Measurements from ENCODE around the gene SDK2.

SDK2 gene

DNA sequence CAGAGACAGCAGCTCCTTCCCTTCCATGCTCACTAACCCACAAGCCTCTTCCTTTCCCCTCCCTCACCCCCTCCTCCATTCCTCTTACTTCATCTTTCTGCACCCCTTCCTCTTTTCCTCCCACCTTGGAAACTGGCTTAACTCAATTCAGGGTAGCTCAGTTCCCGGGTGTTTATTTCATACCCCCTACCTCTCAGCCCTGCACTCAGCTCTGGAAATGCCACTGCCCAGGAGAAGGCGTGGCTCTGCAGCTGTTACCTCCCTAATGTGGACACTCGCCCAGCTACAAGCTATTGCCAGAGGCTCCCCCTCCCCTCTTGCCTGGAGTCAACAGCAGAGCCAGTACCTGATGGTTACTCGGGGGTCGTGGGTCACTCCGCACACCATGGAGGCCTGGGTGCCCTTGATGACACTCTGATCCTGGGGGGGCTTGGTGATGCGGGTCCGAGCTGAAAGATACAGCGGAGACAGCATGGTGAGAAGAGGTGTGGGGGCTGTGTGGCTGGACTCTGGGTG is 214.0 kb downstream of the SDK2 start:
- DNase-seq = no peak
- in situ Hi-C loops (cut with HindIII; ENCODE audit: low pct_ligation_motif_present, low pct_unique_long_range_greater_than_20kb, low sequenced_read_pairs) = no loop called here

DNA sequence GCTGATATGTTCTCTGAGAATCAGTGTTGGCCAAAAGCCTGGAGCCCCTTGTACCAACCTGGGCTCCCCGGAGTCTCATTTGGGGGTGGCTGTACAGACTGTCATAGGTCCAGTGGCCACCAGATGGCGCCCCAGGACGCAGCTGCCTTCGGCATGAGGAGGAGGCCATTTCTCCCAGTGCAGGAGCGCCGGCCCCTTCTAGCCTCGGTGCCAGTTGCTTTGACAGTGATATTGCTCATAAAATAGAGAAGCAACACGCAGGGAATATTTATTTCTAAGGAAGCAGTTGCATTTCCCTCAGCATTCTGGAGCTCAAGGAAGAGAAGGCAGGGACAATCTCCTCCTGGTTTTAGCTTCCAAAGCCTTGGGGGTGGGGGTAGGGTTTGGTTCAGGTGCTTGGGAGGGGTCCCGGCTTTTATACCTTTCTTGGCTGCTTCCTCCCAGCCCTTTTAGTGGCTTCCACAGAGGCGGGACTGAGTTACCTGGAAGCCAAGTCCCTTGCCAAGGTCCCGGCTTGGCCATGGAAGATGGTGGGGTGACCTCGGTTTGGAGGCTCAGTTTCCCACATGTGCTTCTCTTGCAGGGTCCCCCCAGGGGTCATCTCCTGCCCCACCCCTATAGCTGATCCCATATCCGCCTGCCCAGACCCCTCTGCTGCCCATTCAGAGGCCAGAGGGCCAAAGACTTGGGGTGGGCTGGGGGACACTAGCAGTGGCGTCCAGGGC is 214.6 kb downstream of the SDK2 start:
- peak; percentile 78 for DNase-seq
- in situ Hi-C loops (cut with HindIII; ENCODE audit: low pct_ligation_motif_present, low pct_unique_long_range_greater_than_20kb, low sequenced_read_pairs) = no loop called here

DNA sequence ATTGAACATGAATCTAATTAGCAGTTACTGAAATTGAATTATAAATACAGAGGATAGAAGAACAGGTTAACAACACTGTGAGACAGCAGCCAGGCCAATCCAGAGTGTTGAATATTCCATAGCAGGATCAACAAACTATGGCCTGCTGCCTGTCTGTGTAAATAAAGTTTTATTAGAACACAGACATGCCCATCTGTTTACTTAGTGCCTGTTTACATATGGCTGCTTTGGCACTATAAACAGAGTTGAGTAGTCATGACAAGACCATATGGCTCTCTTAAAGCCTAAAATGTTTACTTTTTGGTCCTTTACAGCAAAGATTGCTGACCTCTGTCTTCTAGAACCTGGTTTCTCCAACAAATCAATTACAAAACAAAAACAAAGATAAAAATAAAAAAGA is 217.0 kb downstream of the SDK2 start:
- in situ Hi-C loops (cut with HindIII; ENCODE audit: low pct_ligation_motif_present, low pct_unique_long_range_greater_than_20kb, low sequenced_read_pairs) = no loop called here
- no peak for DNase-seq

DNA sequence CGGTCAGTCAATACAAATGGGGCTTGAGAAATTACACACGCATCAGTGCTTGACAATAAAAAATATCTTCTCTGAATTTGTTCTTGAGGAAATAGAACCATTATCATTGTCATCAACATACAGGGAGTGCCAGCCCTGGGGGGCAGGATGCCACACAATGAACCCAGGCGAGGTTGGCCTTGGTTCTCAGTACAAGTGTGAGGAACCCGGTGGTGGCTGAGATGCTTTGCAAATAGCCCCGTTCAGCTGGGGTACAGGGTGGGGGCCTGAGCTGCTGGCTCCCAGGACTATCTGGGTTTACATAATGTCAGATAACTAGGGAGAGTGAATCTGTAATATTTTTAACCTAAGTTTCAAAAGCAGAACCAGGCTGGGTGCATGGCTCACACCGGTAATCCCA is 219.7 kb downstream of the SDK2 start:
- in situ Hi-C loops (cut with HindIII; ENCODE audit: low pct_ligation_motif_present, low pct_unique_long_range_greater_than_20kb, low sequenced_read_pairs) = no loop called here
- no peak for DNase-seq

DNA sequence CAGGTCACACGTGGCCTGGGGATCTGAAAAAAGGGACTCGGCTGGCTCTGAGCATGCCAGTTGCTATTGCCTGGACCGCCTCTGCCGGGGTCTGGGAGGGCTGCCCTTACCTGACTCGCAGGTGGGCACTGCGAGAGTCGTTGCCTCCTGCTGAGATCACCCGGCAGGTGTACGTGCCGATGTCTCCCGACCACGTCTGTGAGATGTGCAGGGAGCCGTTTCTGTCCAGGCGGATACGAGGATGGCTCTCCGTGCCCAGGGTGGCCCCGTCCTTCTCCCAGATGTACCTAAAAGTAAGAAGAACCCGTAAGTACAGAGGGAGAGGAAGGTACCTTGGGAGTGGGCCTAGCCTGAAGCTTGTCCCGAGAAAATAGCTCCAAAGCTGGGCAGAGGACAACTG is 220.4 kb downstream of the SDK2 start:
- no peak for DNase-seq
- in situ Hi-C loops (cut with HindIII; ENCODE audit: low pct_ligation_motif_present, low pct_unique_long_range_greater_than_20kb, low sequenced_read_pairs) = no loop called here

DNA sequence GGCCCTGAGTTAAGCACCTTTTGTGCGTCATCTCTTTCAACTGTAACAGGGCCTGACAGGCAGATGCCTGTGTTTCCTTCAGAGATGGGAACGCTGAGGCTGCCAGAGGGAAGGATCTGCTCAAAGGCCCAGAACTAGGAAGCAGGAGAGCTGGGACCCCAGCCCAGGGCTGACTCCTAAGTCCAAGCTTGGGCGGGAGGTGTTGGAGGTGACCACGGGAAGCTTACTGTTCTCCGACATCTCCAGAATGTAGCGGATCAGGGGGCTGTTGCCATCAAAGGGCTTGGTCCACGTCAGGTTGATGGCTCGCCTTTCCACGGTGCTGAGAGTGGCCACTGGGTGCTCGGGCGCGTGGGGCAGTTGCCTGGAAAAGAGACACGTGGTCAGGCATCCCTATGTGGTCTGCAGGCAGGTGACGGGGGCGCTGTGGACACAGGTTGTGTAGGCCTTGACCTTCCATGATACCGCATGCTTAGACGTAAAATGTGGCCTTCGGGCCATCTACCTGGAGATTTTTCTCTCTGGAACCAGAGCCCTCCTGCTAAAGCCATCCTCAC is 221.0 kb downstream of the SDK2 start:
- in situ Hi-C loops (cut with HindIII; ENCODE audit: low pct_ligation_motif_present, low pct_unique_long_range_greater_than_20kb, low sequenced_read_pairs) = no loop called here

DNA sequence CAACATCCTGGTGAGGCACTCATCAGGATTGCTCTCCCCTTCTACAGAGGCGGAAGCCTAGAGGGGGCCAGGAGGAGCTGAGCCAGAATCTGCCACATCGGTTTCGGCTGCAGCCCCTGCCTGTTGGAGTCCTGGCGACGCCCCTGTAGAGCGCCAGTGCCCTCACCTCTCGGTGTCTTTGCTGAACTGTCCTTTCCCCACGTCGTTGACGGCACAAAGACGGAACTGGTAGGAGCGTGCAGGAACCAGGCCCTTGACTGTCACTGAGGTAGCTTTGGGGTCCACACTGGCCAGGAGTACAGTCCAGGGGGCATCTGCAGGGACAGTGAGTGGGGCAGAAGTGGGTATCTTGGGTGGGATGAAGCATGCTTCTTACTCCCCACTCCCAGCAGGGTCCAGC is 222.1 kb downstream of the SDK2 start:
- no peak for DNase-seq
- in situ Hi-C loops (cut with HindIII; ENCODE audit: low pct_ligation_motif_present, low pct_unique_long_range_greater_than_20kb, low sequenced_read_pairs) = no loop called here

More for the DNA sequence above, 221.0 kb downstream of the SDK2 start:
- no peak for DNase-seq

DNA sequence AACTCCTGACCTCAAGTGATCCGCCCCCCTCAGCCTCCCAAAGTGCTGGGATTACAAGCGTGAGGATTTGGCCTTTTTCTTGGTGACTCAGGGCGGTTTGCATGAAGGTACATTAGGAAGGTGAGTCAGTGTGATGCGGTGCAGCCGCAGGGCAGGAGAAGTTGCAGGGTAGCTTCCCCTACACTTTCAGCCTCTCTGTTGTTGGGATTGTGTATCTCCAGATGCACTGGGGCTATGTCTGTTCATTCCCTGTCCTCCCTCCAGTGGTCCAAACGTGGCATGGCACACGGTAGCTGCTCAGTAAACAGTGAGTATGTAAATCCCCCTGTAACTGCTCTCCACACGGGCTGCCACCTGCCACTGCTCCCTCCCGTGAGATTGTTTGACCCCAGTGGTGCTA is 223.3 kb downstream of the SDK2 start:
- in situ Hi-C loops (cut with HindIII; ENCODE audit: low pct_ligation_motif_present, low pct_unique_long_range_greater_than_20kb, low sequenced_read_pairs) = no loop called here
- peak; percentile 46 for DNase-seq

DNA sequence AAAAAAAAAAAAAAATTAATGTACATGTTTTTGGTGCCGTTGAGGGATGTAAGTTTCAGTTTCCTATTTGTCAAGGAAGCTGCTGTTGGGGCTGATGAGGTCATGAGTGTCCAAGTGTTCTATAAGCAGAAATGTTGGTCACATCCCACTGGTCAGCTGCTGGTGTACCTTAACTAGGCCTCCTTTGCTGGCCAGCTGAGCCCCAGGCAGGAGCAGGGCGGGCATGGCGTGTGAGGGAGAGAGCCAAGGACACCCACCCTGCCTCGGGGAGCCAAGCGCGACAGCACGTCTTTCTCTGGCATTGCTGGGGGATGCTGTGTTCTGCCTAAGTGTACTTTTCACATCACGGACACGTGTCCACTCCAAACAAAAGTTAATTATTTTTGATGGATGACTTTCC is 224.4 kb downstream of the SDK2 start:
- no peak for DNase-seq
- in situ Hi-C loops (cut with HindIII; ENCODE audit: low pct_ligation_motif_present, low pct_unique_long_range_greater_than_20kb, low sequenced_read_pairs) = no loop called here

DNA sequence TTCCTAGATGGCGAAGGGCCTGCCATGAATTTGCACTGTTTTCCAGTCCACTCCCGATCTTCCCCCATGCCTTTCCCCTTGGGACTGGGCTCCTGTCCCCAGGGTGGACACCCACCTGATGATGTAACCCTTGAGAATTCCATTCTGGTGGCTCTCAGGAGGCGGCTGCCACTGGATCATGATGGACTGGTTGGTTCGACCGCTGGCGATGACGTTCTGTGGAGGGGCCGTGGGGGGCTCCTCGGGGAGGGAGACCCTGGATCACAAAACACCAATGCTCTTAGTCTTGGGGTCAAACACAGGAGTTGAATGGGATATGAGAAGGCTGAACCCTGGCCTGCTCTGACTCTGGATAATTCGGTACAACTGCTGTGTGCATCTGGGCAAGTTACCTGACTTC is 225.2 kb downstream of the SDK2 start:
- in situ Hi-C loops (cut with HindIII; ENCODE audit: low pct_ligation_motif_present, low pct_unique_long_range_greater_than_20kb, low sequenced_read_pairs) = no loop called here
- DNase-seq = no peak

DNA sequence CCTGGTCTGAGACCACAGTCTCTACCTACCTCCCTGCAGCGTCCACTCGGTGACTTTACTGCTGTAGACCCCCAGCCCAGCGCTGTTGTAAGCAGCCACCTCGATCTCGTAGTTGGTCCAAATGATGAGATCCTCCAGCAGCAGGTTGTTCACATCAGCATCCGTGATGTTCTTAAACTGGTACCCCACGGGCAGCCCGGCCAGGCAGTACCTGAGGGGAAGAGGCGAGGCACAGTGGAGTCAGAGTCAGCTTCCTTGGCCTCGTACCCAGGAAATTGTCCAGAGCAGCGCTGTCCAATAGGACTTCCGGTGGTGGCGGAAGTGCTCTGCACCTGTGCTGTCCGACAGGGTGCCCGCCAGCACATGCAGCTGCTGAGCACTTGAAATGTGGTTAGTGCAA is 228.5 kb downstream of the SDK2 start:
- no peak for DNase-seq
- in situ Hi-C loops (cut with HindIII; ENCODE audit: low pct_ligation_motif_present, low pct_unique_long_range_greater_than_20kb, low sequenced_read_pairs) = no loop called here

DNA sequence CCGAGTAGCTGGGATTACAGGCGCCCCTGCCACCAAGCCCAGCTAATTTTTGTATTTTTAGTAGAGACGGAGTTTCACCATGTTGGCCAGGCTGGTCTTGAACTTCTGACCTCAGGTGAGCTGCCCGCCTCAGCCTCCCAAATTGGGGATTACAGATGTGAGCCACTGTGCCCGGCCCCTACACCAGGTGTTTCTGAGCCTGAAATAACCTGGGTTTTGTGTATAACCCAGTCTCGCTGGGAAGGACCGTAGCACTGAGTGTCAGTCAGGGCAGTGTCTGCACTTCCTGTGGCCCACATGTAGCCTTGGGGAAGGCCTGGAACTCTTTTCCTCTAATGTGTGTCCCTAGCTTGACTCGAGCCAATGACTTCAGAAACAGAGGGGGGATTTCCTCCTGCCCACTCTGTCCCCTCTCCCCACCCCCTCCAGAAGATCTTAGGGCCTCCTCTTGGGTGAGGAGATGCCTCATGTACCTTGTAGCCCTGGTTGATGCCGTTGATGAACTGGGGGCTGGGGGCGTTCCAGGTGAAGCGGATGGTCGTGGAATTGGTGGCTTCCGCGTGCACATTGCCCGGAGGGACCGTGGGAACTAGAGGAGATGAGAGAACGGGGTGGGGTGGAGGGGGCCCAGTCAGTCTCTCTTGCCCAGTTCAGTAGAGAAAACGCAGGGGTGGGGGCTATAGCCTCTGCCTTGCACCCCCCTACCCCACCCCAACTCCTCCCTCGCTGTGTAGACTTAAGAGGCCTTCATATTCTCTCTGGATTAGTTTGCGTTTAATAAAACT is 229.9 kb downstream of the SDK2 start:
- in situ Hi-C loops (cut with HindIII; ENCODE audit: low pct_ligation_motif_present, low pct_unique_long_range_greater_than_20kb, low sequenced_read_pairs) = no loop called here
- DNase-seq = no peak

DNA sequence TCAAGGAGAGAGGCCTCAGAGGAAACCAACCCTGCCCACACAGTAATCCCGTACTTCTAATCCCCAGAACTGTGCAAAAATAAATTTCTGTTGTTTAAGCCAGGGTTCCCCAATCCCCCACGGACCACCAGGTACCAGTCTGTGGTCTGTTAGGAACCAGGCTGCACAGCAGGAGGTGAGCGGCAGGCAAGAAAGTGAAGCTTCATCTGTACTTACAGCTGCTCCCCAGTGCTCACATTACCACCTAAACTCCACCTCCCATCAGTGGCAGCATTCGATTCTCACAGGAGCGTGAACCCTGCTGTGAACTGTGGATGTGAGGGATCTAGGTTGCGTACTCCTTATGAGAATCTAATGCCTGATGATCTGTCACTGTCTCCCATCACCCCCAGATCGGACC is 231.3 kb downstream of the SDK2 start:
- in situ Hi-C loops (cut with HindIII; ENCODE audit: low pct_ligation_motif_present, low pct_unique_long_range_greater_than_20kb, low sequenced_read_pairs) = no loop called here
- DNase-seq = no peak

DNA sequence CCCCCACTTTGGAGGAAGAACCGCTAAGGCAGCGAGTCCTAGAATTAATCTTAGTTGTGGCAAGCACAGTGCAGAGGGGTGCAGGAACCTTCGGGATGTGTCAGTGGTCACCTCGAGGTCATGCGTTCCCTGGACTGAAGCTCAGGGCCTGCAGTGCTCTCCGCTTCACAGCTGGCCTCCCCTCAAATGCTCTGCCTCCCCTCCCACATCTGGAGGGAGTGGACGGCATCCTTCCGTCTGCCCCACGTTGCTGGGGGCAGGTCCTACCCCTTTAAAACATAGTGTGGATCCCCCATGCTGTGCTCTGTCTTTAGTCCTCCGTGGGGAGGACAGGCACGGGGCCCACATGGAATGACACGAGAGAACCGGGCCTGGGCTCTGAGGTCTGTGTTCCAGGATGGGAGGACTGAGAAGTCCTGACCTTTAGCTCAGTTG is 232.9 kb downstream of the SDK2 start:
- in situ Hi-C loops (cut with HindIII; ENCODE audit: low pct_ligation_motif_present, low pct_unique_long_range_greater_than_20kb, low sequenced_read_pairs) = no loop called here

DNA sequence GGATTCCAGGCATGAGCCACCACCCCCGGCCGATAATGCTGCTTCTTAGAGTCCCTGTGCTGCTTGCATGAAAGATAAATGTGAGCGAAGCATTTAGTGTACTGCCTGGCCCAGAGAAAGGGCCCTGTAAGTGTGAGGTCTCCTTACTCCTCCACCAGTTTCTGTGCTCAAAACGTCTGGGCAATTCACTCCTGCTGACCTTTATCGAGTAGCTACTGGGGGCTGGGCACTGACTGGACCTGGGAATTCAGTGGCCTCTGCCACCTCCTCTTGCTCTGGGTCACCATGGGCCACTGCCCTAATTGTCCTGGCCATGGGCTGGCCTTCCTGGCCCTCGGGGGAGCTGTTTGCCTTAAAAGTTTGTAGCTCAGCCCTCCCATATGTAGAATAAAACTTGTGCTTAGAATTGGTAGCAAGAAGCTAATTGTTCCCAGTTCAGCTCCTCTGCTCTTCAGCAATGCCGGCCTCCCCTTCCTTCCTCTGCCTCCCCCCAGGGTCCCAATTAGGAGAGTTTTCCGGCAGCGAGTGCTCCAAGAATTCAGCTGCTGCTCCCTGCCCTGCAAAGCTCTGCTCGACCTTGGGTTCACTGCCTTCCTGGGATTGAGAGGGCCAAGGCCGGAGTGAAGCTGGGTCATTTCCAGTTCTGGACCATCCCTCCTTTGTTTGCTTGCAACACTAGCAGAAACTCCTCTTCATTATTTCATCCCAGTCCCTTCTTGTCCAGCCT is 233.5 kb downstream of the SDK2 start:
- in situ Hi-C loops (cut with HindIII; ENCODE audit: low pct_ligation_motif_present, low pct_unique_long_range_greater_than_20kb, low sequenced_read_pairs) = no loop called here
- DNase-seq = no peak

More for the DNA sequence above, 232.9 kb downstream of the SDK2 start:
- no peak for DNase-seq

DNA sequence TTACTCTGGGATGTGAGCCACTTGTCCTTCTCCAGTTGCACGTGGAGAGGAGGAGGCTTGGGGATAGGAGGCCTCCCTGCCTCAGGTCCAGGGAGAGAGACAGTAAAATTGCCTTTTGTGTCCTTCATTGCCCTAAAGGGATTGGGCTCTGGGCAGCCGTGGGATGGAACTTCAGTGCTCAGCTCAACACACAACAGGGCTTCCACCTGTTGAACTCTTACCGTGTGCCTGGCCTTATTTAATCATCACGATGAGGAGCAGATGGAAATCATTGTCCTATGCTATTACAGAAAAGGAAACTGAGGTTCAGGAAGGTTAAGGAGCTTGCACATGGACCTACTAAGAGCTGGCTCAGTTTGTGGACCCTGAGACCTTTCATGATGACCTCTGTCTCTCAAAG is 240.0 kb downstream of the SDK2 start:
- no peak for DNase-seq
- in situ Hi-C loops (cut with HindIII; ENCODE audit: low pct_ligation_motif_present, low pct_unique_long_range_greater_than_20kb, low sequenced_read_pairs) = no loop called here

DNA sequence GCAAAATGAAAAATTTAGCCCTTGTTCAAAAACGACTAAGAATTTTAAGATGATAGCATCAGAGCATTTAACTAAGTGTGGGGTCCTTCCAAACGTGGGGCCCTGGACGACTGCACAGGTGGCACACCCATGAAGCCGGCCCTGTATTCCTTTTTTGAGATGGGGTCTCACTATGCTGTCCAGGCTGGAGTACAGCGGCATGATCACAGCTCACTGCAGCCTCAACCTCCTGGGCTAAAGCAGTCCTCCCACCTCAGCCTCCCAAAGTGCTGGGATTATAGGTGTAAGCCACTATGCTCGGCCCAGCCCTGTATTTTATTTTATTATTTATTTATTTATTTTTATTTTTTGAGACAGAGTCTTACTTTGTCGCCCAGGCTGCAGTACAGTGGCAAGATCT is 241.8 kb downstream of the SDK2 start:
- no peak for DNase-seq
- in situ Hi-C loops (cut with HindIII; ENCODE audit: low pct_ligation_motif_present, low pct_unique_long_range_greater_than_20kb, low sequenced_read_pairs) = no loop called here

DNA sequence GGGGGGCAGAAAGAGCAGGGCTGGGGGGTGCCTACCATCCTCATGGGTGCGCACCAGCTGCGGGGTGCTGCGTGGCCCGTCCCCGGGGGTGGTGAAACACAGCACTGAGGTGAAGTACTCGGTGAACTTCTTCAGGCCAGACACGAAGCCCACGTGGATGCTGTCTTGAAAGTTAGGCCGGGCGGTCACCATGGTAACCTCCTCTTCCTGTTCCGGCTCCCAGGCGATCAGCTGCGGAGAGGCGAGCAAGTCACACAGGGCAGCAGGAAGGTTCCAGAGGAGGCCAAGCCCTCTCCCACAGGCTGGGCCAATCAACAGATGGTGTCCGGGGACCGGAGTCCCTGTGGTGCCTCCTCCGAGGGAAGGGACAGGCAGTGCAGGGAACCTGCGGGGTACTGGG is 242.3 kb downstream of the SDK2 start:
- DNase-seq = no peak
- in situ Hi-C loops (cut with HindIII; ENCODE audit: low pct_ligation_motif_present, low pct_unique_long_range_greater_than_20kb, low sequenced_read_pairs) = no loop called here

DNA sequence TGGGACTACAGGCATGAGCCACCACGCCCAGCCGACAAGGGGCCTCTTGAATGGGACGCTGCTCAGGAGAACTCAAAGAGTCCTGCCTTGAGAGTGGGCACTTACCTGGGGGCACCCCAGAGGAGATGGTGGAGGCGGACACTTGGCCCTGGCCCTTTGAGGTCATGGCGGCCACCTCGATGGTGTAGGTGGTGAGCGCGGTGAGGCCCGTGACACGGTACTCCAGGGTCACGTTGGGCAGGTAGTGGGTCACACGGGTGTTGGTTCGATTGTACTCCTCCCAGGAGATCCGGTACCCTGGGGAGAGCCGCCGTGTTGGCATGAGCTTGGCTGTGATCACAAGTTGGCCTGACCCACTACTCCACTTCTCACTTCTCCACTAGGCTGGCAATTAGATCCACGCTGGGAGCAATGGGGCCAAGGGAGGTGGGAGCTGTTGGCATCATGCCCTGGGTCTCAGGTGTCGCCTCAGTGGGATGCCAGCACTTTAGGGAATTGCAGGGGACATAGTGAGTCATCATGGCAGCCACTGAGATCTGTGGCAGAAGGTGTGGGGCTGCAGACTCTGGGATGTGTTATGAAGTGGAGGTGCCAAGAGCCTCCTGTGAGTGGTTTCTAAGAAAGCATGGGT is 243.2 kb downstream of the SDK2 start:
- DNase-seq = no peak
- in situ Hi-C loops (cut with HindIII; ENCODE audit: low pct_ligation_motif_present, low pct_unique_long_range_greater_than_20kb, low sequenced_read_pairs) = no loop called here
